NCI-H1105 (cell line): ENCODE results near the gene ADAR.

ENCODE experiments used
- DNase-seq: peaks from one replicate; lab custom pipeline; 2025; lab: John Stamatoyannopoulos, UW

The ADAR gene

DNA sequence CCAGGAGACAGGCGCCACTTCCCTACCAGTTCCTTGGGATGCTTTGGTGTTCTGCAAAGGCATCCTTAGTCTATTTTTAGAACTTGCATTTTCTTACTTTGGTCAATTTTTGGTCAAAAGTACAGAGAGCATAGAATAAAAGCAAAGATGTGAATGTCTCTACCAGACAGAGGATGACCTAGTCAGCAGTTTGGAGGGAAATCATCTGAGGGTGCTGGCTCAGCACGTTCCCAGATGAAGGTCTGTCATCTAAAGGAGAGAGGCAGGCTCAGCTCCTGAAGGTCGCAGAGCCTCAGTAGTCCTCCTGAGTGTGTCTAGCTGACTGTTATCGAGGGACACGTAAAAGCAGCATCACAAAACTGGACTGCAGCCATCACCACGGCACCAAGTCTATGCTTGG is 25.1 kb downstream of the ADAR start:
- no peak for DNase-seq

GRCh38 chr1:154581766-154582165 is 26.2 kb downstream of the ADAR start:
- DNase-seq = no peak

DNA sequence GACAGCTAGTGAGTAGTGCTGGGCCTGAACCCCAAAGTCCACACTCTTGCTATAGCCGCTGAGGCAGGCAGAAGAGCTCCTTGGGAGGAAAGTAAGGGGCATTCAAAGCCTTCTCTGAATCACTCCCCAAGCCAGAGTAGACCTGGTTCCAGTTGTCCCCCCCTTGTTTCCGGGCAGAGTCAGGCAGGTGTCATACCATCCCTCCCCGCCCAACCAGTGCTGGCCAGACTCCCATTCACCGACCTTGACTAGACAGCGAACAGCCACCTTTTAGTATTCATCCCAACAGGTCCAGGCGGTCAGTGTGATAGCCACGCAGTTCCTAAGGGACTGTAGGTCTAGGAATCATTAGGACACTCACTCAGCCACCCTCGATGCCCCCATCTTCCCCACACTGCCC is 28.6 kb downstream of the ADAR start:
- DNase-seq = no peak

- no peak for DNase-seq
Measured at GRCh38 chr1:154578058-154578418, 29.9 kb downstream of the ADAR start.

DNA sequence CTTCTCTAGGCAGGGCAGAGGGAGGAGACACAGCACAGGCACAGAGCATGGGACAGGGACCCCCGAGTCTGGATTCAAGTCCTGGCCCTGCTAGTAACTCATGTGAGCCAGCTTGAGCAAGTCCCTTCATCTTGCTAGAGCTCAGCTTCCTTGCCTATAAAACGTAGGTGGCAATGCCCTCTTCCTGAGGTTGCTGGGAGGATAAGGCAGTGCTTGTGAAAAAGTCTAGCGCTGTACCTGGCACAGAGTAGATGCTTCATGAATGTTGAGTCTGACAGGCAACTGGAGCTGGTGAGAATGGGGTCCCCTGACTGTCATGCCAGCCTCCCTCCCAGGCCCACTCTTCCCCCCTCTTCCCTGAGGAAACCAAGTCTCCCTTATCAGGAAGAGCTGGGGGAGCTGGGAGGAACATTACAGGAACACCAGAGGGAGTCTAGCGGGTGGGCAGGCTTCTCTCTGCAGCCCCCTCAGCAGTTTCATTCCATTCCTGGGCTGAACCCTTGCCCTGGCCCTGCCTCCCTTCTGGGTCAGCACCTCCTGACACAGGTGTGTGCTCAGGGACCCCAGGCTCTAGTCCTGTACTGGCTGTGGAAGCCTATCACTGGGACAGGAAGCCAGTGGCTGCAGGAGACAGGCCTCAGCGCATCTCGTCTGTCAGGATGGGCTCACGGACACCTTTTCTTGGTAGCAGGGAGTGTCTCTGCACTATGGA is 30.5 kb downstream of the ADAR start:
- DNase-seq = no peak

- DNase-seq = no peak
Measured at GRCh38 chr1:154575951-154576566, 31.9 kb downstream of the ADAR start.

- DNase-seq = no peak
Measured at GRCh38 chr1:154575147-154575927, 32.6 kb downstream of the ADAR start.

- DNase-seq = peak; percentile 76
Measured at GRCh38 chr1:154574716-154575115, 33.3 kb downstream of the ADAR start.

DNA sequence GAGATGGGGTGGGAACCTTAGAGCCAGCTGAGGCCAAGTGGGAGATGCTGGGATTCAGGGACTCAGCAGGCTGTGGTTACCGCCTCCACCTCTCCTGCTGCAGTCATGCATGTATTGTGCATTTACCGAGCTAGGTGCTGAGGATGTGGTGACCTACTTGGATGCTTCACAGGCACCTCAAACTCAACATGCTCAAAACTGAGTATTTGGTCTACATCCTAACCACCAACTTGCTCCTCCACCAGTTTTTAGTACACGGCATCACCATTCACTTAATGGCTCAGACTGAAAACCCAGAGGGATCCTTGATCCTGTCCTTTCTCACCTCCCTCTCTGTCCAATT is 34.8 kb downstream of the ADAR start:
- no peak for DNase-seq

DNA sequence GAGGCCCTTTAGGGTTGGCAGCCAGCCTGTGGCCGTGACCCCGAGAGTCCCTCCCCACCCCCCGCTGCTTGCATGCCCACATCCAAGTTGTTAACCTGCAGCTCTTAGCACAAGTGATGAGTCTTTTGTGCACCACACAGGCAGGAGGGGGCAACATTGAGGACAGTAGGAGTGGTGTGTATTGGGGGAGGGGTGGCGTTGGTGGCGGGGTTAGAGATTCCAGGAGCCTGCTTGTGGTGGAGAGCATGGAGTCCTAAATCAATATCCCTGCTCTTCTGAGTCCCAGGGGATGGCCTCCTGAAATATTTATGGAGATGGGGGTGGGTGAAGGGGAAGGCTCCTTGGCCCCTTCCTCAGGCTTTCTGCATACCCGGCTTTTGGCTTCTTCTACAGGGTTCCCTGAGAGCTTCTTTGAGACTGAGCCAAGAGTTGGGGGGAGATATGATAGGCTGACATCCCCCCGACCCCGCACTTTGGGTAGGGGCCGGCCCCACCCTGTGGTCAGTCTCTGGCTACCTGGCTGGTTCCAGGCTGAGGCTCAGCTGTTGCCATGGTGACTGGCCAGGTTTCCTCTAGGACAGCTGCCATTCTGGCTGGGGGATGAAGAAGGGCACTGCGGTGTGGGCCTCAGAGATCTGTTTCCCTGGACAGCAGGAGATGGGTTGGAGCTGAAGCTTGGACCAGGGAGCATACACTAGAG is 35.4 kb downstream of the ADAR start:
- DNase-seq = no peak

DNA sequence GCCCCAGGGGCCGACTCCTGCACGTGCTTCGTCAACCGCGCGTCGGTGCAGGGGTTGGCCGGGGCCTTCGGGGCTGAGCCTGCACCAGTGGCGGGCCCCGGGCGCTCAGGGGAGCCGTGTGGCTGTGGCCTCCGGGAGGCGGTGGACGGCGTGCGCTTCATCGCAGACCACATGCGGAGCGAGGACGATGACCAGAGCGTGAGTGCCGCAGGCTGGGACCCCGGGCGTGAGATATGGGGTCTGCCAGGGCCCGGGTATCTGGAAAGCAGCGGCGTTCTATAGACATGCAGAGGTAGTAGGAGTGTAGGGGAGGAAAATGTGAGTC is 36.1 kb downstream of the ADAR start:
- no peak for DNase-seq

GRCh38 chr1:154571244-154571963 is 36.6 kb downstream of the ADAR start:
- no peak for DNase-seq

GRCh38 chr1:154568157-154568815 is 39.7 kb downstream of the ADAR start:
- DNase-seq = no peak

GRCh38 chr1:154567386-154568156 is 40.4 kb downstream of the ADAR start, which contains the start of gene CHRNB2:
Gene CHRNB2 (plus strand): TSS chr1:154567778. CDS start chr1:154568045, 267 bp downstream.
- DNase-seq = peak; percentile 84

DNA sequence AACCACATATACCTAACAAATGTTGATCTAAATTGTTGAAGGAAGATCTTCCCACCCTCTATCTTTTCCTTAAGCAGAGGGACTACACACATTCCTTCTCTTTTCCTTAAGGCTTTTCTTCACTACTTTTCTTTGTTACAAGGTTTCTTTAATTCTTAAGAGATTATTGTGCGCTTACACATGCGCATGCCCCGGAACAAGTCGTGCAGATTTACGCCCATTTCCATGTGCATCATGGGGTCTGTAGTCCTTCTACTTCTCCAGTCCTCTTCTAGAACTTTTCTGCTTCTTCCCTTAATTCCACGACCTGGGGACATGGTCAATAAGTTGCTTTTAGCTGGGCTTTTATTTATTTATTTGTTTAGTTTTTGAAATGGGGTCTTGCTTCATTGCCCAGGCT is 42.1 kb downstream of the ADAR start:
- no peak for DNase-seq

- peak; percentile 93 for DNase-seq
Measured at GRCh38 chr1:154559466-154560044, 48.4 kb downstream of the ADAR start.

DNA sequence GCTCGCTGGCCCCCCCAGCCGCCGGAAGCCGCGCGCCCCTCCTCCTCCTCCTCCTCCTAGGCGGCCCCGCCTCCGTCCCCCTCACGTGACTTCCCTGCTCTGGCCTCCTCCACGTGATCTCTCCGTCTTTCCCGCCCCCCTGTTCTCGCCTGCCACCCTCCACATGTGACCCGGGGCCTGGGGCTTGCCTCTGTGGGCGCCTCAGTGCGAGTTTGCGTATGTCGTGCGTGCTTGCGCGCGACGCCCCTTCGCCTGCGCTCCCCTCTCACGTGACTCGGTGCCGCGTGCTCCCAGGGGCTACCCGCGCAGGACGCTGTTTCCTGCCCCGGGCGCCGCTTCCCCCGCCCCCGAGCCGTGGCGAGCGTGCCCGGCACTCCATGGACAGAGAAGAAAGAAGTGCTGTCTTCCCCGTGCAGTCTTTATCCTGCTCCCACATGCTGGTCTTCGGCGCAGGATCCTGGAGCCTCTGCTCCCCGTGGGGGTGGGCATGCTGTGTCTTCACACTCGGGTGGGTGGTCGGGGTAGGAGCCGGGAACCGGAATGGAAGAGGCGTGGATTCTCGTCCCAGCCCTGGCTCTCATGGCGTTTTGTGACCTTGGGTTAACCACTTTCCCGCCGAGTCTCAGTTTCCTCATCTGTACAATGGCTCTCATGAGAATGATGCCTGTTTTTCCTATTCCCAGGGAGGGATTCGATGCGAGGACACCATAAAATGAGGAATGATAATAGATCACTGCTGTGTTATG is 49.1 kb downstream of the ADAR start:
- peak; percentile 99 for DNase-seq

DNA sequence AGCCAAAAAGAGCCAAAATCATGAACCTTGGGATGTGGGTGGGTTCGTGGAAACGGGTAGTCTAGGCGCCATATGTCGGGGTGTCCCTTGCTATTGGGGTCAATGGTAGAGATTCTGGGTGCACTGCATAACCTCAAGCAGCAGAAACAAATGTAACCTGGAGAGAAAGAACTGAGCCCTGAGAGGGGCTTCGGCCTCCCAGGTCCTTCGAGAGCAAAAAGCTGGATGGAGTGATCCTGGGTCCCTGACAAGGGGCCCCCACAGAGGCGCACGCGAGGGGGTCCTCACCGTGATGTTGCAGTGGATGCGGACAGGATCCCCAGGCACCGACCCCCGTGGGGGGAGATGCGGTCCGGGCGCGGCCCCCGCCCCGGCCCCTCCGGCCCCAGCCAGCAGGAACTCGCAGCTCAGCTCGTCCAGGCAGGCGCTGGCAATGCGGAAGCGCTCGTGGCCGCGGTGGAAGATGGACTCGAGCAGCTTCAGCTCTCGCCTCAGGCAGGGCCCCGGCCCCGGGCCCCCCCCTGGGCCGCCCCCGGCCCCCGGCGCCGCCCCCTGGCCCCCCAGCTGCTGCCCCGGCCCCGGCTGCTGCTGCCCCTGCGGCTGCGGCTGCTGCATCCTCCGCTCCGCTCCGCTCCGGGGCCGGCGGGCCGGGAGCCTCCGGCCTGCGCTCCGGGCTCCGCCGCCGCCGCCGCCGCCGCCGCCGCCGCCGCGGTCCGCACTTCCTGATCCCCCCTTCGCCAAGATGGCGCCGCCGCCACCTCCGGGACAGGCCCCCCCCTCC is 49.9 kb downstream of the ADAR start, which contains the start of gene UBE2Q1:
Gene UBE2Q1, minus strand, starts transcription at position 724 of the 781 bp plus-strand sequence. Its CDS starts 109 bp downstream, at position 615.
- DNase-seq = no peak
